A172 (cell line): Measurements from ENCODE around the gene KRTAP10-9. TPM values are rescaled to one million over a fixed set of nuclear protein-coding genes. Genes with fewer than 3 reads are reported as not detected.
"Not testable (repeated sequence)": the region's sequence is repeated elsewhere in the genome, so short reads cannot be mapped to it uniquely, and the experiment has no call there.

Experiments
- DNase-seq: peaks from one replicate; pipeline ENCODE4 v3.0.0-alpha.2; 2015; ENCODE audit warnings: low spot score
- total RNA-seq: library from RNA; depleted of rRNA; stranded (reverse); fragments of >200 nt; shearing (Covaris generic); gene quantifications from 2 replicates; pipeline ENCODE4 v1.2.3, GENCODE V29; 2014

Gene KRTAP10-9
- total RNA-seq, 1 experiment from 2014 or later: not detected

DNA sequence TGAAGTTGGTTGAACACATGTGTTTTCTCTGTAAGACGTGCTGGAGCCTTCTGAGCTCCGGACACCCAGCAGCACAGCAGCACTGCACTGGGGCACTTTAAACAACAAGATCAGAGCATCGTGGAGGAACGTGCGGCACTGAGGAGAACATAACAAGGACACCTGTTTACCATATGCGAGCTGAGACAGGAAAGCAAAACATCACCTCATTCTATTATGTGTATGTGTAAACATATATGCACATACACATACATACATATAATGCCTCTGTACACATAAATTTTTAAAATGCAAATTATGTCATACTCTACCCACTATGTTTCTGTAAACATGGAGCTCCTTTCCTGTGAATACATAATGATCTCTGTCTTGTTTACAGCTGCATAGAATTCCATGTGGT is 31.4 kb upstream of the KRTAP10-9 start:
- no peak for DNase-seq

DNA sequence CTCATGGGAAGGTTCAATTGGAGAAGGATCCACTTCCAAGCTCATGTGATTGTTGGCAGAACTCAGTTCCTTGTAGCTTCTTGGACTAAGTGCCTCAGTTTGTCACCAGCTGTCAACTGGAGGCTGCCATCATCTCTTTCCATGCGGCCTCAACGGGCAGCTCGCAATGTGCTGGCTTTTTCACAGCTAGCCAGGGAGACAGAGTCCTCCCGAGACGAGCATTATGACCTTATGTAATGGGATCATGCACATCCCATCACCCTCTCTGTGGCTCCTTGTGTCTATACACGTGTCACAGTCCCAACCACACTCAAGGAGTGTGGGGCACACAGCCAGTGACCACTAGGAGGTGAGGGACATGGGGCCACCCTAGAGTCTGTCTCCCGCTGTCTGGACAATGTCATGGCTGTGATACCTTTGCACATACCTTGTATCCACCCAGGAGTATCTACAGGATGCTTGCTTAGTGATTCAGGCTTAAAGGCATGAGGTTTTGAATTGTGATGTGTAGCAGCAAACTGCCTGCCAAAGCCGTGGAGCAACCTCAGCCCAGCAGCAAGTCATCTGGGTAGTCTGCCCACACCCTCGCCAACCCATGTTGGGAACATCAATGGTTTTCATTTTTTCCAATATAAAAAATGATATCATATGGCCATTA is 30.7 kb upstream of the KRTAP10-9 start:
- DNase-seq: peak; percentile 13

DNA sequence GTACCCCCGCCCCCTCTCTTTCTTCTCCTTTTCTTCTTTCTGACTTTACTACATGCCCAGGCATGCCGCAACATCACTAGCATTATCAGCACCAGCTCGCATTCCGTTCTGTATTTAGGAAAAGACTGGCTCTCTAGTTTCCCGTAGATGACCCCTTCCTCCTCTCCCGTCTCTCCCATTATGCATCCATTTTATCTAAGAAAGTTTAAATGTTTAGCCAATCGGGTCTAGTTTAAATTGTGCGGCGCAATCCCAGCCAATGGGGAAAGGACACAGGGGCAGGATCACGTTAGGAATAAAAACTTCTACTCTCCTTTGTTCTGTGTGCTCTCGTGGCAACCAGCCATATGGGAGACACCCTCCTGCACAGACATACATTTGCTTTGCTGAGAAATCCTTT is 28.8 kb upstream of the KRTAP10-9 start:
- DNase-seq: no peak

DNA sequence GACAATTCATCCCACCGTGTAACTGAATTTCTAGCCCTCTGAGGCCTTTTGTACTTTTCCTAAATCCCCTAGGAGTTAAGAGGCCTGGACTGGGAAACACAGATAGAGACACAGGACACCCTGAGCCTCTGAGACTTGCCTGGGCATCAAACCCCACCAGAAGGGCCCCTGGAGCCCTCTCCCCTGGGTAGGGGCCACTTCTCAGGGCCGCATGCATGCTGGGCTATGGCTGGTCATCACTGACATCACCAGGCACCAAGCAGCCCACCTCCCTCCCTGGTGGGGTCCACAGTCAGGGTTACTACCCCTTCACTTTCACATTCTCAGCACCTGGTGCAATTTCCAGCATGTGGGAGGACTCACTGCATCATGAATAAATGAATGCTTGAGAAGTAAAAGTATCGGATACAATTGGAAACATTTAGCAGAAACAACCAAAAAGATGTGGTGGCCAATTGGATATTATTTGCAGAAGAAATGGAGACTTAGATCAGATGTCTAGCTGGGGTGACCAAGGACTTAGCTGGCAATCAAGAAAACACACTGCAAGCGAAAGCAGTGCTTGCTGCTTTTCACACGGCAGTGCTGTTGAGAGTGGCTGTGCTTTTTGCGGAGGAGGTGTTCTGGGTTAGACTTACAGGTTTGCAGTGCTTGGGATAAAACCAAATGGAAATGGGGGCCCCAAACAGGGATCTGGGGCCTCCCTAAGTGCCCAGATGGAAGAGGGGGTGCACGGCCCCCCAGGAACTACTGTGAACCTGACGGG is 27.4 kb upstream of the KRTAP10-9 start:
- DNase-seq: no peak

DNA sequence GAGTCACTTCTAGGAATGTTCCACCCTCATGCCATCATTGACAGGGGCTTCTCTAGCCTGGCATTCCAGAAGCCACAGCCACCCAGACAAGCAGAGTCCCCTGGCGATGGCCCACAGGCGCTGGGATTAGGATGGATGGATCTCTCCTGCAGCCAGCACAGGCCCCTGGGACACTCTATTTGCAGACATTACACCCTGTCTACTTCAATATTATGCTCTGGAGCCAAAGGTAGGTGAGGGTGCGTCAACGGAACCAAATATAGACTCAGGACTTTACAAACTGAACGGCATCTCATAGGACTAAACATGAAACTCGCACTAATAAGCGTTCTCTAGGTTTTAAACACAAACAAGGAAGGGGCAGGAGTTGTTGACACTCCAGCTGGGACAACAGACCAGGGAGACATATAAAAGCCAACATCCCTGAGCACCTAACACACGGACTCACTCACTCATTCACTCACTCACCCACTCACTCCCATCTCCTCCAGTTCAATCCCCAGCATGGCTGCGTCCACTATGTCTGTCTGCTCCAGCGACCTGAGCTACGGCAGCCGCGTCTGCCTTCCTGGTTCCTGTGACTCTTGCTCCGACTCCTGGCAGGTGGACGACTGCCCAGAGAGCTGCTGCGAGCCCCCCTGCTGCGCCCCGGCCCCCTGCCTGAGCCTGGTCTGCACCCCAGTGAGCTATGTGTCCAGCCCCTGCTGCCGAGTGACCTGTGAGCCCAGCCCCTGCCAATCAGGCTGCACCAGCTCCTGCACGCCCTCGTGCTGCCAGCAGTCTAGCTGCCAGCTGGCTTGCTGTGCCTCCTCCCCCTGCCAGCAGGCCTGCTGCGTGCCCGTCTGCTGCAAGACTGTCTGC is 26.5 kb upstream of the KRTAP10-9 start, which contains the start of gene KRTAP10-7:
Gene KRTAP10-7, plus strand, starts transcription at position 480 of the 861 bp plus-strand sequence. Its CDS starts 25 bp downstream, at position 505.
- DNase-seq: not testable (repeated sequence)

DNA sequence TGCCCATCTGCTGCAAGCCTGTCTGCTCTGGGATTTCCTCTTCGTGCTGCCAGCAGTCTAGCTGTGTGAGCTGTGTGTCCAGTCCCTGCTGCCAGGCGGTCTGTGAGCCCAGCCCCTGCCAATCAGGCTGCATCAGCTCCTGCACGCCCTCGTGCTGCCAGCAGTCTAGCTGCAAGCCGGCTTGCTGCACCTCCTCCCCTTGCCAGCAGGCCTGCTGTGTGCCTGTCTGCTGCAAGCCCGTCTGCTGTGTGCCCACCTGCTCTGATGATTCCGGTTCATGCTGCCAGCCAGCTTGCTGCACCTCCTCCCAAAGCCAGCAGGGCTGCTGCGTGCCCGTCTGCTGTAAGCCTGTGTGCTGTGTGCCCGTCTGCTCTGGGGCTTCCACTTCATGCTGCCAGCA is 25.8 kb upstream of the KRTAP10-9 start:
- not testable (repeated sequence) for DNase-seq

DNA sequence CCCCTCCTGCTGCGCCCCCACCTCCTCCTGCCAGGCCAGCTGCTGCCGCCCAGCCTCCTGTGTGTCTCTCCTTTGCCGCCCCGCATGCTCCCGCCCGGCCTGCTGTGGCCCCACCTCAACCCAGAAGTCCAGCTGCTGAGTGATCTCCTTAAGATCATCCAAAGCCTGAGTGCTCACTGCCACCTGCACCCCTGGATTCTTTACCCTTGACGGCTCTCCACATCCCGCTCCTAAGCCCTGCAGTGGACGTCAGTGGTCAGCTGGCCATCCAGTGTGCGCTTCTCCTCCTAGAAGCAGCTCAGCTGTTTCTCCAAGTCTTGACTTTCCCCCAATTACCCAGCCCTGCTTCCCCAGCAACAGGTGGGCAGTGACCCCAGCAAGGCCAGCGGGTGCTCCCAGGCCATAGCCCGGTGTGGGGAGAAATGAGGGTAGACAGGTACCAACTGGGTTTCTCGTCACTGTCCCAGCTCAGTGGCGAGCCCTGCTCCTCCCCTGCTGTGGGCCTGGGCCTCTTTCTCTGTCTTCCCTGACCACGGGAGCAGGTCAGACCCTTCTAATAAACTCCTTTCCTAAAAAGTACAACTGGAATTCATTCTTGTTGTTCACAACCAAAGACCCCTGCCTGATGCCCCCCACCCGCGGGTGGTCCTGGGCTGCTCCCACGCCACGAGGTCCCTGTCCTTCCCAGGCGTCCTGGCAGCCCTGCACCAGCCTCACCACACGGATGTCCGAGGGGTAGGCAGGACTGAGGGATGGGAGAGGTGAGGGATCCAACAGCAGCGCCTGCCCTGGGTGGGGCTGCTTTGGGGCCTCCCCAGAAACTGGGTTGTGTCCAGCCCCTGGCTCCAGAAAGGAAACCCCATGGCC is 25.1 kb upstream of the KRTAP10-9 start:
- DNase-seq: no peak

DNA sequence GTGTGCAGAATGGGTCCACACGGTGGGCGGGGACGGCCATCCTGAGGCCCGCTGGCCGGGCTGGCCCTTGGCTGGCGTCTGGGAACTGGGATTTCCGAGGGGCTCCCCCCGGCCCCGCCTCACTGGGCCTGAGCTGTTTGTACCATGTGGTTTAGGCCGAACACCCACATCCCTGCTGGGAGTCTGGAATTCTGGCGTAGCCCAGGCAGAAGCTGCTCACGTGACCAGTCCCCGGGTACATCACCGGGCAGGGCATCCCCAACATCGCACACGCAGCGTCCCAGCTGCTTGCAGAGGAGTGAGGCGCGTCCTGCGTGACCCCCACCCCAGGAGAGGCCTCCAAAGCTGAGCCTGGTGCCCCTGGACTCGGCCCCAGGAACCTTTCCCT is 24.4 kb upstream of the KRTAP10-9 start:
- no peak for DNase-seq

DNA sequence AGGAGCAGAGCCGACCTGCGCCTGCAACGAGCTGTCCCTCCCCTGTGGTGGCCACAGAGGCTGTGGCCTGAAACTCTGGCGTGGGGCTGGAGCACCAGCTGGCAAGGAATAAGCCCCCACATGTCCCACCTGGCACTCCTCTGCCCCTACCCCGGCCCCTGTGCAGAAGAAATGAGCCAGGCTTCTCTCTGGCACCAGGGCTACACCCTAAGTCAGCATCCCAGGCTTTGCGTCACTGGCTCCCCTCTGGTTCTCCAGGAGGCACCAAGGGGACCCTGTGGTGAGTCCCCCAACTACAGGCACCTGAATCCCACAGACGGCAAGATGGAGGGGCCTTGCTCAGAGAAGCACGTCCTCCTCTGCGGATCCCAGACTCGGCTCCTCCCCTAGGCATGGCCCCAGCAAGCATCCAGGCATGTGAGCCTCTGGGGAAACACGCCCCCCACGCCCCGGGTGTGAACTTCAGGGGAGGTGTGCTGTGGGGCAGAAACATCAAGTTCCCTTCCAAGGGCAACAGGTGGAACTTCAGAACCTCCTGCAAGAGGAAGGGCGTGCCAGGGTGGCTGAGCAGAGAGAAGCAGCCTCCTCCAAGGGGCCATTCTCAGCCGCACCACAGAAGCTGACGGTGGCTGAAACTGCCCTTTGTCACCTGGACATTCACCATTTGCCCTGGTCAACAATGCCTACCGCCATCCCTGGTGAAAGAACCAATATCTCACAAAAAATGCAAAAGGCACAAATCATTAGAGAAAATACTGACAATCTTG is 23.6 kb upstream of the KRTAP10-9 start:
- no peak for DNase-seq

DNA sequence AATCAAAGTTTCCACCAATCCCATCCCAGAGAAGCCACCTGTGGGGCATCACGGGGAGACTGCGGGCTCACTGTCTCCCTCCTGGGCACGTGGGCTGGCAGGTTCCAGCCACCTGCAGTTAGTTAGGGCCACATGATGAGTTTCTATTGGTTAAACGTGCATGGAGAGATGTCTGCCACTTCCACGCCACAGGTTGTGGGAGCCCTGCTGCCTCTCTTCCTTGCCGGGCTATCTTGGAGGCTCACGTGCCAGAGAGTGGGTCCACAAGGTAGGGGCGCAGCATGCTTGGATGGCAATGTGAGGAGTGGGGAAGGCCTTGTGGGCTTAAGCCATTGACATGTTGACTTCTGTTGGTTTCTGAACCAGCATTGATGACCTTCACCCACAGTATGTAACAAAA is 23.0 kb upstream of the KRTAP10-9 start:
- DNase-seq: no peak

DNA sequence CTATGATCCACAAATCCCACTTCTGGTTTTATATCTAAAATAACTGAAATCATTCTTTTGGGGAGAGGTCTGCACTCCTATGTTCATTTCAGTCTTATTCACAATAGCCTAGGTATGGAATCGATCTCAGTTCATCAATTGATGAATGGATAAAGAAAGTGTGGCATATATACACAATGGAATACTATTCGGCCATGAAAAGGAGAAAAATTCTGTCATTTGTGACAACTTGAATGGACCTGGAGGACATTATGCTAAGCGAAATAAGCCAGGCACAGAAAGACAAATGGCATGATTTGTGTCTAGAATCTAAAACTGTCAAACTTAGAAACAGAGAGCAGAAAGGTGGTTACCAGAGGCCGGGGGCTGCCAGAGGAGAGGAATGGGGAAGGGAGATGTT is 20.4 kb upstream of the KRTAP10-9 start:
- no peak for DNase-seq

DNA sequence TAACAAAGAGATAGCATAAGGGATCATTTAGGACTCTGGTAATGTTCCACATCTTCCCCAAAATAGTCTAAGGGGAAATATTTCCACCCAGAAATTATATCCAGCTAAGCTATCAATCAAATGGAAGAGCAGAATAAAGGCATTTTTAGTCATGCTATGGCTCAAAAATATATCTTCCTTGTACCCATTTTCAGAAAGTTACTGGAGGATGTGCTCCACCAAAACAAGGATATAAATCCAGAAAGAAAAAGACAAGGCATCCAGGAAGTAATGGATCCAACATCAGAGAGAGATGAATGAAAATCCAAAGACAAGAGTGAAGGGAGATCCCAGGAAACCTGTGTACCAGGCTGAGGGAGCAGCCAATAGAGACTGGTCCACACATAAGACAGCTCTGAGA is 17.7 kb upstream of the KRTAP10-9 start:
- DNase-seq: no peak

DNA sequence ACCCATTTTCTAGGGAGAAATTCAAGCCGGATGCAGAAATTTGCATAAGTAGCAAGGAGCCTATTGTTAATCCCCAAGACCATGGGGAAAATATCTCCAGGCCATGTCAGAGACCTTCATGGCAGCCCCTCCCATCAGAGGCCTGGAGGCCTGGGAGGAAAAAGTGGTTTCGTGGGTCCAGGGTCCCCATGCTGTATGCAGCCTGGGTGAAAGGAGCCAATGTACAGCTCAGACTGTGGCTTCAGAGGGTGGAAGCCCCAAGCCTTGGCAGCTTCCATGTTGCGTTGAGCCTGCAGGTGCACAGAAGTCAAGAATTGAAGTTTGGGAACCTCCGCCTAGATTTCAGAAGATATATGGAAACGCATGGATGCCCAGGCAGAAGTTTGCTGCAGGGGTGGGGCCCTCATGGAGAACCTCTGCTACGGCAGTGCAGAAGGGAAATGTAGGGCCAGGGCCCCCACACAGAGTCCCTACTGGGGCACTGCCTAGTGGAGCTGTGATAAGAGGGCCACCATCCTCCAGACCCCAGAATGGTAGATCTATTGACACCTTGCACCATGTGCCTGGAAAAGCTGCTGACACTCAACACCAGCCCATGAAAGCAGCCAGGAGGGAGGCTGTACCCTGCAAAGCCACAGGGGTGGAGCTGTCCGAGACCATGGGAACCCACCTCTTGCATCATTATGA is 16.6 kb upstream of the KRTAP10-9 start:
- DNase-seq: not testable (repeated sequence)

DNA sequence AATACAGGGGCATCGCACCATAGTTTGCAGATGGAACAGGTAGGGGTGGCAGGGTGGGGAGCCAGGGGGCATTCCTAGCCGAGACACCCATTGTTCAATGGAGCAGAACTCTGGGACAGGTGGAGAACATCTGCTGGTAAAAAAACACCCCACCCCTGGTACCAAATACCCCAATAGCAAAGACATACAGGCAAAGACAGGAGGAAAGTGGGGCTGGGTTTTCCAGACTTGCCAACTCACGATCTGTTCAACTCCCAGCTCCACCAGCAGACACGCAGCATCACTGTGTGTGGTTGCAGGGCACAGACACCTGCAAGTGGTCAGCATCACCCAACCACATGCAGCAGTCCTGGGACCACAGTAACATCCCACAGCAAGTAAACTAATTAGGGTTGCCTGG is 15.3 kb upstream of the KRTAP10-9 start:
- no peak for DNase-seq

DNA sequence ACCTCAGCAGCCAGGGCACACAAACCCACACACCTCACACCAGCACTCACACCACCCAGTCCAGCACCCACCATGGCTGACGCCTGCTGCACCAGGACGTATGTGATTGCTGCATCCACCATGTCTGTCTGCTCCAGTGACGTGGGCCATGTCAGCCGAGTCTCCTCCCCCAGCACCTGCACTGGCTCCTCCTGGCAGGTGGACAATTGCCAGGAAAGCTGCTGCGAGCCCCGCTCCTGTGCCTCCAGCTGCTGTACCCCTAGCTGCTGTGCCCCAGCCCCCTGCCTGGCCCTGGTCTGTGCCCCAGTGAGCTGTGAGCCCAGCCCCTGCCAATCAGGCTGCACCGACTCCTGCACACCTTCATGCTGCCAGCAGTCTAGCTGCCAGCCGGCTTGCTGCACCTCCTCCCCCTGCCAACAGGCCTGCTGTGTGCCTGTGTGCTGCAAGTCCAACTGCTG is 14.8 kb upstream of the KRTAP10-9 start, which contains the start of gene KRTAP10-8:
Gene KRTAP10-8, plus strand, starts transcription at position 51 of the 458 bp plus-strand sequence. Its CDS starts 22 bp downstream, at position 73.
- no peak for DNase-seq

DNA sequence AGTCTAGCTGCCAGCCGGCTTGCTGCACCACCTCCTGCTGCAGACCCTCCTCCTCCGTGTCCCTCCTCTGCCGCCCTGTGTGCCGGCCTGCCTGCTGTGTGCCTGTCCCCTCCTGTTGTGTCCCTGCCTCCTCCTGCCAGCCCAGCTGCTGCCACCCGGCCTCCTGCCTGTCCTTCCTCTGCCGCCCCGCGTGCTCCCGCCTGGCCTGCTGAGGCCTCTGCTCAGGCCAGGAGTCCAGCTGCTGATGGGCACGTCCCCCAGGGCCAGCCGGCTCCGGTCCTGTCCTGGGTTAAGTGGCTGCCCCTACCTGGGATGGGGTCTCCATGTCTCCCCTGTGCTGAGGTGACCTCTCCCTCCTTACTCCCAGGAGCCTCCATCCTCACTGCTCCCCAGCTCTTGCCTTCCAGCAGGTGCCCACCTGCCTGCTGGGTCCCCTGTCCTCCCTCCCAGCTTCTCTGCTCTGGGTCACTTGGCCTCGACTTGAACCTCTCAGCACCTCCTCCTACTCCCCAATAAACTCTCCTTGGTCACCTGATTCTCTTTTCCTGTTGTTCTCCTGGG is 14.1 kb upstream of the KRTAP10-9 start:
- DNase-seq: no peak

DNA sequence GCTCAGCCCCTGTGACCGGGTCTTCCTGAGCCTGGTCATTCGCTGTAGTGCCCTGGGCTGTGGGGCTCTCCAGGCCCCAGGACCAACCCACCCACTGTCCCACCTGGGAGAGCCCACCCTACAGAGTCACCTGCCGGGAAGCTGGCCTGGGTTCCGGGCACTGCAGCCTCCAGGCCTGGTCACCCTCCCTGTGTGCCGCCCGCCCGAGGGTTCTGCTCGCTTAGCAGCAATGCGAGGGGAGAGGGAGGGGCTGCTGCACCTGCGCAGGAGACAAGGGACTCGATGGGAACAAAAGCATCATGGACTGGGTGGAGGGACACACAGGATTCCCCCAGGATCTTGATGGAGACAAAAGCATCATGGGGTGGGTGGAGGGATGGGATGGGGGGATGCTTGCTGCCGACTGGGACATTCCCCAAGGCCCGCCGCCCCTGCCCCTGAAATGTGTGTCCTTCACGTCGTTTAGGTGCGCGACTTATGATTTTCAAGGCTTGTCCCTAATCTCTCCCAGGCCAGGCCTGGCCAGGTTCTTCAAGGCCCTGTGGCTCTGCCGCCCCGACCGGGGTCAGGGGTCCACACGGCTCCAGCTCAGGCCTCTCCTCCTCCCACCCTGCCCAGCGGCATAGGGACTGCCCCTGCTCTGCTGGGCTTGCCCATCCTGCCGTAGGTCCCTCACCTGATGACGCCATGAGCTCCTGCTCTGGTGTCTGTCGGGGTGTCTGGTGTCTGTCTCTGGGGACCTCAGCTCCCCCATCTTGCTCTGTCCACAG is 13.3 kb upstream of the KRTAP10-9 start:
- no peak for DNase-seq

DNA sequence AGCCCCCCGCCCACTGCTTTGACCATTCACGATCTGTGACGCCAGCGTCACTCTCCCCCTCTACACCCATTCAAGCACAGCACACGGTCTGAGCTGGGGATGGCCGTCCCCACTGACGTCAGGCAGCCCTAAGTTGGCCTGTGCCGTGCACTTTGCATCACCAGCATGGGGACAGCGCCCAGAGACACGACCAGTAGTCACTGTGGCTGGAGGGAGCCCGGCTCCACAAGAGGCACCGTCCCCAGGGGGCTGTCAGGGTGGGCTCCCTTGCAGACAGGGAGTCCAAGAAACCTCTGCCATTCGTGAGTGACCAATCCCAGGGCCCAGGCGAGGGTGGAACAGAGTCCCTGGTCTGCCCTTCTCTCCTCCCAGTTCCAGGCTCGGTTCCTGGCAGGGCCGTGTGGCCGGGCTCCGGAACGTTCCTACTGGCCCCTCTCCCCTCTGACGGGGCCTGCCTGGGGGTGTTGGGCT is 12.7 kb upstream of the KRTAP10-9 start:
- no peak for DNase-seq
